Measurements from ENCODE around the gene DLX6. TPM values are rescaled to one million over a fixed set of nuclear protein-coding genes. Genes with fewer than 3 reads are reported as not detected.

DLX6 gene
- total and polyA plus RNA-seq, 4 donors: not detected

DNA sequence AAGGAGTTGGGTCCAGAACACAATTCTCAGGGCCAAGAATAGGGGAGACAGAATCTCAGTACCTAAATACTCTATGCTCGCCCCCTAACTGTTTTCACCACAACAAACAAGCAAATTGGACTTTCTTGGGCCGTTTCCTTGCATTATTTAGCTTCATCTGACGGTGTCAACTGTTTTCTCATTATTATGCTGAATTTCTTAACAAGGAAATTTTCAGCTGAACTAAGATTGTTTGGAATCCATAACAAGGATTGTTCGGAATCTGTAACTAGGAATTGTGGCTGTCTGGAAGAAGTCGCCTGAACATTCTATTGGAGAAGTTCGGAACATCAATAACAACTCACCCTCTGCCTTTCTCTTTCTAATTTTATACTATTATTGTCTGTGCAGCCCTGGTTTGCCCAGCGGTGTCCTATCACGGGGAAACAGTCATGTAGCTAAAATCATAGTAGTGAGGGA lies 15.5 kb upstream of the DLX6 start:
- WGBS, 2 donors: 11 to 12% methylated on average over 8 of the region's 8 CpGs
- no peak for ATAC-seq (ENCODE audit: insufficient read depth, low FRiP score)
- H3K27me3 ChIP-seq (ENCODE audit: control insufficient read depth in 3 of 3, insufficient read depth in 3 of 3, low read length in 2 of 3): peaks cover 8 to 96% (median 96%) of the 10 kb centered on the region in 3 donors

DNA sequence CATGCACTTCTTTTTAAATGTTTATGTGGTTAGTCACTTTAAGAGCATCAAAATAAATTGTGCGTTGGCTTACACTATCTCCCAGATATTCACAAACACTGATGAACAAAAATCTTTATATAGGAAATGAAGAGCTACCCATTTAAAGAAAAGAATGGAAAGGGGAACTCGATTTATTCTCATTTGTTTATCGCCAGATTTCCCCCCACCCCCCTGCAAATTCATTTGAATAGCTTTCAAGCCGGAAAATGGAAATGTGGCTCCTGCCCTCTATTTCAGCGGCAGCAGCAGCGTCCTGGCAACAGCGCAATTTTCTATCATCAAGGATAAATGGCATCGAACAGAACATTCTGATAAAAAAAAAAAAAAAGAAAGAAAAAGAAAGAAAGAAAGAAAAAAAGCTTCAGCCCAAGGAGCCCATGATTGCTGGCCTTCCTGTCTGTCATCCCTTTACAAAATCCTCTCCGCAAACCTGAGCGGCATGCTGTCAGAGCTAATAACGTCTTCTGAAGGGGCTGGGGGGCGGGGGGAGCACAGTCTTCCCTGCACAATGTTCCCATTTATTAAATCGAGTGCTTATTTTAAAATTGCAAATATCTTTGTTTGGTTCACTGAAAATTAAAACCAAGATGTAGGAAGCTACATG lies 13.7 kb upstream of the DLX6 start:
- WGBS, 2 donors: 4 to 7% methylated on average over 13 of the region's 13 CpGs
- H3K4me3 ChIP-seq: no peak overlapping the region
- DNase-seq (no peak), ATAC-seq (ENCODE audit: insufficient read depth, low FRiP score) (no peak)
- TF ChIP-seq, protein P1, sequence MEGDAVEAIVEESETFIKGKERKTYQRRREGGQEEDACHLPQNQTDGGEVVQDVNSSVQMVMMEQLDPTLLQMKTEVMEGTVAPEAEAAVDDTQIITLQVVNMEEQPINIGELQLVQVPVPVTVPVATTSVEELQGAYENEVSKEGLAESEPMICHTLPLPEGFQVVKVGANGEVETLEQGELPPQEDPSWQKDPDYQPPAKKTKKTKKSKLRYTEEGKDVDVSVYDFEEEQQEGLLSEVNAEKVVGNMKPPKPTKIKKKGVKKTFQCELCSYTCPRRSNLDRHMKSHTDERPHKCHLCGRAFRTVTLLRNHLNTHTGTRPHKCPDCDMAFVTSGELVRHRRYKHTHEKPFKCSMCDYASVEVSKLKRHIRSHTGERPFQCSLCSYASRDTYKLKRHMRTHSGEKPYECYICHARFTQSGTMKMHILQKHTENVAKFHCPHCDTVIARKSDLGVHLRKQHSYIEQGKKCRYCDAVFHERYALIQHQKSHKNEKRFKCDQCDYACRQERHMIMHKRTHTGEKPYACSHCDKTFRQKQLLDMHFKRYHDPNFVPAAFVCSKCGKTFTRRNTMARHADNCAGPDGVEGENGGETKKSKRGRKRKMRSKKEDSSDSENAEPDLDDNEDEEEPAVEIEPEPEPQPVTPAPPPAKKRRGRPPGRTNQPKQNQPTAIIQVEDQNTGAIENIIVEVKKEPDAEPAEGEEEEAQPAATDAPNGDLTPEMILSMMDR (IDR thresholded peaks at IDR 0.05; ENCODE audit: control extremely low read depth, extremely low read depth): no peak
- H3K9ac ChIP-seq (ENCODE audit: insufficient read depth in 1 of 2, low read length in 2 of 2): no peak overlapping the region
- no peak overlapping the region for H3K27ac ChIP-seq (ENCODE audit: low read depth in 1 of 2, low read length in 1 of 2)
- H3K36me3 ChIP-seq (ENCODE audit: control insufficient read depth in 4 of 4, insufficient read depth in 4 of 4, low read length in 4 of 4): no peaks in the 10 kb centered on the region
- peaks cover 0 to 21% (median 0%) of the 10 kb centered on the region in 4 donors for H3K9me3 ChIP-seq (ENCODE audit: control insufficient read depth in 4 of 4, insufficient read depth in 3 of 4, low read length in 3 of 4)
- peaks cover 13 to 100% (median 92%) of the 10 kb centered on the region in 3 donors for H3K27me3 ChIP-seq (ENCODE audit: control insufficient read depth in 3 of 3, insufficient read depth in 3 of 3, low read length in 2 of 3)
- H3K4me1 ChIP-seq (ENCODE audit: control insufficient read depth in 5 of 5, insufficient read depth in 5 of 5, low read length in 5 of 5): peaks cover 0 to 2% (median 0%) of the 10 kb centered on the region in 5 donors

More for the DNA sequence above, 15.5 kb upstream of the DLX6 start:
- TF ChIP-seq, protein P1 (IDR thresholded peaks at IDR 0.05; ENCODE audit: control extremely low read depth, extremely low read depth): no peak
- Histone ChIP-seq H3K36me3 (ENCODE audit: control insufficient read depth in 4 of 4, insufficient read depth in 4 of 4, low read length in 4 of 4) (no peaks in the 10 kb centered on the region), H3K9ac (ENCODE audit: insufficient read depth in 1 of 2, low read length in 2 of 2) (no peak overlapping the region), H3K27ac (ENCODE audit: low read depth in 1 of 2, low read length in 1 of 2) (no peak overlapping the region), H3K9me3 (ENCODE audit: control insufficient read depth in 4 of 4, insufficient read depth in 3 of 4, low read length in 3 of 4) (peaks cover 0 to 17% (median 0%) of the 10 kb centered on the region in 4 donors), H3K4me3 (no peak overlapping the region), H3K4me1 (ENCODE audit: control insufficient read depth in 5 of 5, insufficient read depth in 5 of 5, low read length in 5 of 5) (peaks cover 0 to 2% (median 0%) of the 10 kb centered on the region in 5 donors)
- no peak for DNase-seq

DNA sequence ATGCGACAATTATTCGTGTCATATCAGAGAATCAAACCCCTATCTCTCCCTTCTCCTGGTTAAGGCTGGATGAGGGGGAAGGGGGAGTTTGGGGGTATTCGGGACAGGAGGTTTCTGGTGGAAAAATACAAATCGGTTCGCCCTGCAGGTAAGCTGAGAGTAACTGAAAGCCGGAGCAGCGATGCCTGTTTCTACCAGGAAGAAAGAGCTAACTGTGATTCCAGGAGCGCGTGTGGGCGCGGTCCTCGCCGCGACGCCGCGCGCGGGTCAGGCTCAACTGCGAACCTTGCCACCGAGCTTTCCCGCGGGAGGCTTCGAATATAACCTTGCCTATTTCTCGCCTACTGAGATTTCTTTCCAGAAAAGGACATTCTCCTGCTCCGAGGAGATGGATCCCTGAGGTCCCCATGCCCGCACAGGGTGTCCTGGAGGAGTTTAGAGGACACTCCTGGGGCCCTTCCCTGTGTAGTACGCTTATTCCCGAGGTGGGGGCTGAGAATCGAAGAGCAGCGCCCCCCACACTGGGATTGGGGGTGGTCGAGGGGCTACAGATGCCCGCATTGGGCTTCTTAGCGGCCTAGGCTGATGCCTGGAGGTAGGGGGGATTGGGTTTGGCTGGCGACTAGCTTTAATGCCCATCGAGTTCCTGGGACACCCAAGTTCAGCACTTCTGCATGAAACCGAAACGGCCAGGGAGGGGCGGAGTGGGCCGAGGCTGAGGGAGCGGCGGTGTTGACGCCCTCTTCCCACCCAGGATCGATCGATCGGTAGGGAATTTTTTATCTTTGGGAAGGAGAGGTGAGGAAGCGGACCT lies 13.0 kb upstream of the DLX6 start:
- Histone ChIP-seq H3K27ac (ENCODE audit: low read depth in 1 of 2, low read length in 1 of 2) (no peak overlapping the region), H3K27me3 (ENCODE audit: control insufficient read depth in 3 of 3, insufficient read depth in 3 of 3, low read length in 2 of 3) (peaks cover 16 to 100% (median 92%) of the 10 kb centered on the region in 3 donors), H3K9me3 (ENCODE audit: control insufficient read depth in 4 of 4, insufficient read depth in 3 of 4, low read length in 3 of 4) (peaks cover 0 to 22% (median 0%) of the 10 kb centered on the region in 4 donors), H3K36me3 (ENCODE audit: control insufficient read depth in 4 of 4, insufficient read depth in 4 of 4, low read length in 4 of 4) (no peaks in the 10 kb centered on the region), H3K9ac (ENCODE audit: insufficient read depth in 1 of 2, low read length in 2 of 2) (no peak overlapping the region), H3K4me1 (ENCODE audit: control insufficient read depth in 5 of 5, insufficient read depth in 5 of 5, low read length in 5 of 5) (peaks cover 0 to 2% (median 0%) of the 10 kb centered on the region in 5 donors), H3K4me3 (no peak overlapping the region)
- TF ChIP-seq, protein P1 (IDR thresholded peaks at IDR 0.05; ENCODE audit: control extremely low read depth, extremely low read depth): no peak
- ATAC-seq (ENCODE audit: insufficient read depth, low FRiP score) (no peak), DNase-seq (no peak)
- WGBS, 2 donors: 9 to 13% methylated on average over 47 of the region's 47 CpGs

Measured in lung (tissue), 12 donors.